Measurements from ENCODE around the gene BCAP31. TPM values are rescaled to one million over a fixed set of nuclear protein-coding genes. Genes with fewer than 3 reads are reported as not detected.
A peak's percentile ranks its signal among the peaks of the same experiment; 100 is the strongest.

Gene BCAP31
- total RNA-seq, 4 donors from 2014 or later = 76.1 to 125 (median 104) TPM

- WGBS, 2 donors (ENCODE audit: low coverage in 1 of 2) = 20% methylated on average over 1 of the region's 66 CpGs; no CpG with 5 or more reads in 1 of the 2 donors
- H3K4me1 ChIP-seq = peaks cover 0 to 33% (median 0%) of the 10 kb centered on the region in 3 donors
- no peaks in the 10 kb centered on the region for H3K9me3 ChIP-seq
- H3K4me3 ChIP-seq = peak within 1 kb of the TSS; percentile 65 to 83
- peak; percentile 66 for ATAC-seq
- TF ChIP-seq POLR2A (IDR thresholded peaks at IDR 0.05) (peak; percentile 51 to 66), CTCF (IDR thresholded peaks at IDR 0.05) (peak in 1 of 4 experiments; percentile 55), POLR2AphosphoS5 (IDR thresholded peaks at IDR 0.05) (peak; percentile 77), EP300 (IDR thresholded peaks at IDR 0.05) (no peak)
- no peaks in the 10 kb centered on the region for H3K27me3 ChIP-seq
- H3K36me3 ChIP-seq = no peaks in the 10 kb centered on the region
- peak within 1 kb of the TSS; percentile 82 to 88 (median 86) for H3K27ac ChIP-seq
Measured at GRCh38 chrX:153687121-153688039, 36.8 kb downstream of the BCAP31 start, which contains the start of gene SLC6A8. Gene SLC6A8, plus strand, starts transcription at chrX:153687926. Its CDS starts 649 bp downstream, at chrX:153688575.

- Histone ChIP-seq H3K9me3 (no peaks in the 10 kb centered on the region), H3K4me3 (no peak overlapping the region), H3K4me1 (peaks cover 0 to 32% (median 0%) of the 10 kb centered on the region in 3 donors), H3K27me3 (no peaks in the 10 kb centered on the region), H3K27ac (peak overlapping the region; percentile 60 to 82 (median 79)), H3K36me3 (no peaks in the 10 kb centered on the region)
- no CpG with 5 or more reads among the region's 9 CpGs for WGBS, 2 donors (ENCODE audit: low coverage in 1 of 2)
- ATAC-seq = no peak
- TF ChIP-seq EP300 (IDR thresholded peaks at IDR 0.05) (no peak), POLR2AphosphoS5 (IDR thresholded peaks at IDR 0.05) (no peak), POLR2A (IDR thresholded peaks at IDR 0.05) (no peak), CTCF (IDR thresholded peaks at IDR 0.05) (no peak)
Measured at GRCh38 chrX:153686711-153687110, 37.5 kb downstream of the BCAP31 start.

GRCh38 chrX:153685751-153686696, 38.2 kb downstream of the BCAP31 start:
- TF ChIP-seq CTCF (IDR thresholded peaks at IDR 0.05) = no peak
- TF ChIP-seq EP300 (IDR thresholded peaks at IDR 0.05) = no peak
- no peak for TF ChIP-seq POLR2AphosphoS5 (IDR thresholded peaks at IDR 0.05)
- TF ChIP-seq POLR2A (IDR thresholded peaks at IDR 0.05) = no peak
- H3K4me3 ChIP-seq = no peak overlapping the region
- ATAC-seq = no peak
- H3K27me3 ChIP-seq = no peaks in the 10 kb centered on the region
- 81% methylated on average over 9 of the region's 24 CpGs; no CpG with 5 or more reads in 1 of the 2 donors for WGBS, 2 donors (ENCODE audit: low coverage in 1 of 2)
- no peak overlapping the region for H3K27ac ChIP-seq
- H3K9me3 ChIP-seq = no peaks in the 10 kb centered on the region
- H3K4me1 ChIP-seq = peaks cover 0 to 25% (median 0%) of the 10 kb centered on the region in 3 donors
- no peaks in the 10 kb centered on the region for H3K36me3 ChIP-seq

GRCh38 chrX:153685156-153685536, 39.0 kb downstream of the BCAP31 start:
- Histone ChIP-seq H3K9me3 (no peaks in the 10 kb centered on the region), H3K27me3 (no peaks in the 10 kb centered on the region), H3K4me3 (no peak overlapping the region), H3K36me3 (no peaks in the 10 kb centered on the region), H3K27ac (no peak overlapping the region), H3K4me1 (peaks cover 0 to 17% (median 0%) of the 10 kb centered on the region in 3 donors)
- 65% methylated on average over 4 of the region's 21 CpGs; no CpG with 5 or more reads in 1 of the 2 donors for WGBS, 2 donors (ENCODE audit: low coverage in 1 of 2)
- no peak for ATAC-seq
- TF ChIP-seq POLR2AphosphoS5 (IDR thresholded peaks at IDR 0.05) = no peak
- TF ChIP-seq POLR2A (IDR thresholded peaks at IDR 0.05) = no peak
- TF ChIP-seq EP300 (IDR thresholded peaks at IDR 0.05) = no peak
- TF ChIP-seq CTCF (IDR thresholded peaks at IDR 0.05) = no peak

All from gastroesophageal sphincter (tissue), 4 donors.